HepG2 (cell line): ENCODE results near the gene ASGR1. TPM values are rescaled to one million over a fixed set of nuclear protein-coding genes. Genes with fewer than 3 reads are reported as not detected.
A peak's percentile ranks its signal among the peaks of the same experiment; 100 is the strongest.

Source experiments
- AGO2 ChIP-seq: fragments of 200-400 bp; formaldehyde crosslinking; optimal IDR thresholded peaks from 2 replicates; pipeline ENCODE3; 2017; ENCODE audit warnings: mild to moderate bottlenecking, low read depth, low read length, moderate library complexity
- CREB1 ChIP-seq, 2 experiments: fragments of 450-650 bp in 1 of 2; IDR thresholded peaks; 2 replicates each; pipeline ENCODE4 v1.6.1; 2016 to 2017; ENCODE audit warnings: control low read depth in 1 of 2, mild to moderate bottlenecking in 1 of 2, missing compliant biosample characterization in 1 of 2, missing genetic modification characterization in 1 of 2
- MNT ChIP-seq: fragments of 450-650 bp; IDR thresholded peaks from 2 replicates; pipeline ENCODE4 v1.6.1; 2016
- POLR2G ChIP-seq: fragments of 200-400 bp; formaldehyde crosslinking; IDR thresholded peaks from 2 replicates; pipeline ENCODE4 v1.6.1; 2018; ENCODE audit warnings: mild to moderate bottlenecking, low read depth, low read length, moderate library complexity
- PREB ChIP-seq: sonication (generic); formaldehyde crosslinking; IDR thresholded peaks from 2 replicates; pipeline ENCODE4 v1.4.0; 2020; ENCODE audit warnings: missing genetic modification reagents
- RAD21 ChIP-seq: fragments of 450-650 bp; formaldehyde crosslinking; IDR thresholded peaks from 2 replicates; pipeline ENCODE4 v1.5.0; 2020; ENCODE audit warnings: mild to moderate bottlenecking
- RBFOX2 ChIP-seq: fragments of 200-400 bp; formaldehyde crosslinking; IDR thresholded peaks from 2 replicates; pipeline ENCODE4 v1.6.1; 2017; ENCODE audit warnings: low read depth, mild to moderate bottlenecking, low read length
- ZFP36L1 ChIP-seq: sonication (generic); formaldehyde crosslinking; IDR thresholded peaks from 2 replicates; pipeline ENCODE4 v1.8.0; 2022; ENCODE audit warnings: mild to moderate bottlenecking, missing genetic modification reagents, moderate library complexity
- ZNF335 ChIP-seq: sonication (generic); formaldehyde crosslinking; IDR thresholded peaks from 2 replicates; pipeline ENCODE4 v1.4.0; 2020; ENCODE audit warnings: missing genetic modification reagents
- ZNF512 ChIP-seq: sonication (generic); formaldehyde crosslinking; IDR thresholded peaks from 2 replicates; pipeline ENCODE4 v1.4.0; 2020; ENCODE audit warnings: mild to moderate bottlenecking, missing genetic modification reagents
- ZNF567 ChIP-seq: sonication (generic); formaldehyde crosslinking; IDR thresholded peaks from 2 replicates; pipeline ENCODE4 v1.8.1; 2023; ENCODE audit warnings: mild to moderate bottlenecking, missing genetic modification reagents, borderline replicate concordance
- ZNF619 ChIP-seq: sonication (generic); formaldehyde crosslinking; IDR thresholded peaks from 2 replicates; pipeline ENCODE4 v1.4.0; 2020; ENCODE audit warnings: mild to moderate bottlenecking, missing genetic modification reagents
- ZNF687 ChIP-seq: sonication (generic); formaldehyde crosslinking; IDR thresholded peaks from 2 replicates; pipeline ENCODE4 v1.5.1; 2020; ENCODE audit warnings: mild to moderate bottlenecking, missing genetic modification reagents, moderate library complexity
- ZNF816 ChIP-seq: sonication (generic); formaldehyde crosslinking; IDR thresholded peaks from 2 replicates; pipeline ENCODE4 v1.8.0; 2022; ENCODE audit warnings: missing genetic modification reagents, mild to moderate bottlenecking, borderline replicate concordance
- ZSCAN20 ChIP-seq: sonication (generic); formaldehyde crosslinking; IDR thresholded peaks from 2 replicates; pipeline ENCODE4 v1.4.0; 2020; ENCODE audit warnings: missing genetic modification reagents, mild to moderate bottlenecking, borderline replicate concordance
- polyA plus RNA-seq, 8 experiments: library from polyadenylated mRNA; depleted of rRNA in 3 of 8; stranded (reverse) in 7 of 8; unstranded in 1 of 8; fragments of >200 nt; fragmentation: Illumina TruSeq in 4 of 8; extraction: Trizol in 4 of 8; gene quantifications; 2 replicates each; pipeline versions ENCODE4 v1.2.1 to v1.2.3, GENCODE V29; 2011 to 2016; ENCODE audit warnings: low read depth in 4 of 8, missing spikeins in 1 of 8, mixed read lengths in 1 of 8; ENCODE audit not compliant: insufficient read depth in 1 of 8
- total RNA-seq, 5 experiments: library from RNA; depleted of rRNA; stranded (reverse); fragments of >200 nt; fragmentation: Illumina TruSeq; extraction: Trizol; gene quantifications; 2 replicates each; pipeline ENCODE4 v1.2.3, GENCODE V29; 2016; ENCODE audit warnings: low read depth in 1 of 5
- TF ChIP-seq, protein P1 (sequence below): sonication (generic); formaldehyde crosslinking; IDR thresholded peaks from 2 replicates; pipeline ENCODE4 v1.9.0; 2021; ENCODE audit warnings: missing genetic modification reagents, borderline replicate concordance

ASGR1 gene
- total and polyA plus RNA-seq, 2 of the 13 experiments (the other 11 are each of a cell fraction or from before 2014, with no cell fraction given) = 353 to 796 TPM

- TF ChIP-seq PREB (CRISPR knock-in tag) (no peak), POLR2G (peak; percentile 9; the same call in 1 of the 2 replicates), ZNF512 (no peak), MNT (no peak), ZFP36L1 (no peak), RAD21 (CRISPR knock-in tag) (peak; percentile 80), ZNF687 (peak; percentile 75), ZNF619 (CRISPR knock-in tag) (peak; percentile 28; the same call in 1 of the 2 replicates), CREB1 (IDR thresholded peaks at IDR 0.05) (peak; percentile 40; the same call in 1 of the 2 replicates), CREB1 (CRISPR knock-in tag; IDR thresholded peaks at IDR 0.05) (no peak), ZNF335 (CRISPR knock-in tag) (0 out of 2 replicates have a peak, but pooled peaks have one; percentile 15), AGO2 (peak; percentile 75), ZNF816 (CRISPR knock-in tag) (peak; percentile 92; the same call in 1 of the 2 replicates), RBFOX2 (peak; percentile 65), ZSCAN20 (CRISPR knock-in tag) (no peak), ZNF567 (CRISPR knock-in tag) (0 out of 2 replicates have a peak, but pooled peaks have one; percentile 41)
- TF ChIP-seq, protein P1, sequence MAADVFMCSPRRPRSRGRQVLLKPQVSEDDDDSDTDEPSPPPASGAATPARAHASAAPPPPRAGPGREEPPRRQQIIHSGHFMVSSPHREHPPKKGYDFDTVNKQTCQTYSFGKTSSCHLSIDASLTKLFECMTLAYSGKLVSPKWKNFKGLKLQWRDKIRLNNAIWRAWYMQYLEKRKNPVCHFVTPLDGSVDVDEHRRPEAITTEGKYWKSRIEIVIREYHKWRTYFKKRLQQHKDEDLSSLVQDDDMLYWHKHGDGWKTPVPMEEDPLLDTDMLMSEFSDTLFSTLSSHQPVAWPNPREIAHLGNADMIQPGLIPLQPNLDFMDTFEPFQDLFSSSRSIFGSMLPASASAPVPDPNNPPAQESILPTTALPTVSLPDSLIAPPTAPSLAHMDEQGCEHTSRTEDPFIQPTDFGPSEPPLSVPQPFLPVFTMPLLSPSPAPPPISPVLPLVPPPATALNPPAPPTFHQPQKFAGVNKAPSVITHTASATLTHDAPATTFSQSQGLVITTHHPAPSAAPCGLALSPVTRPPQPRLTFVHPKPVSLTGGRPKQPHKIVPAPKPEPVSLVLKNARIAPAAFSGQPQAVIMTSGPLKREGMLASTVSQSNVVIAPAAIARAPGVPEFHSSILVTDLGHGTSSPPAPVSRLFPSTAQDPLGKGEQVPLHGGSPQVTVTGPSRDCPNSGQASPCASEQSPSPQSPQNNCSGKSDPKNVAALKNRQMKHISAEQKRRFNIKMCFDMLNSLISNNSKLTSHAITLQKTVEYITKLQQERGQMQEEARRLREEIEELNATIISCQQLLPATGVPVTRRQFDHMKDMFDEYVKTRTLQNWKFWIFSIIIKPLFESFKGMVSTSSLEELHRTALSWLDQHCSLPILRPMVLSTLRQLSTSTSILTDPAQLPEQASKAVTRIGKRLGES (CRISPR knock-in tag) = no peak
Observed at GRCh38 chr17:7177191-7177953, 1.8 kb downstream of the ASGR1 start (continued).
